Prostate gland (tissue), 2 donors: Measurements from ENCODE around the gene BUD23.

Experiments
- POLR2A ChIP-seq: fragments of 450-650 bp; IDR thresholded peaks from one replicate; pipeline ENCODE4 v1.6.1; 2016; ENCODE audit warnings: antibody characterized with exemption, mild to moderate bottlenecking
- POLR2AphosphoS5 ChIP-seq: sonication (generic); formaldehyde crosslinking; IDR thresholded peaks from one replicate; pipeline ENCODE4 v1.6.1; 2017; ENCODE audit warnings: antibody characterized with exemption
- TF ChIP-seq, protein P1 (sequence below), 4 experiments: fragments of 200-600 bp in 2 of 4; fragments of 450-650 bp in 2 of 4; sonication (generic) in 2 of 4; IDR thresholded peaks; 1 replicate in 3 of 4; 2 replicates in 1 of 4; pipeline ENCODE4 v1.5.1; 2016 to 2019; ENCODE audit warnings: antibody characterized with exemption in 4 of 4, mild to moderate bottlenecking in 2 of 4, moderate library complexity in 2 of 4

DNA sequence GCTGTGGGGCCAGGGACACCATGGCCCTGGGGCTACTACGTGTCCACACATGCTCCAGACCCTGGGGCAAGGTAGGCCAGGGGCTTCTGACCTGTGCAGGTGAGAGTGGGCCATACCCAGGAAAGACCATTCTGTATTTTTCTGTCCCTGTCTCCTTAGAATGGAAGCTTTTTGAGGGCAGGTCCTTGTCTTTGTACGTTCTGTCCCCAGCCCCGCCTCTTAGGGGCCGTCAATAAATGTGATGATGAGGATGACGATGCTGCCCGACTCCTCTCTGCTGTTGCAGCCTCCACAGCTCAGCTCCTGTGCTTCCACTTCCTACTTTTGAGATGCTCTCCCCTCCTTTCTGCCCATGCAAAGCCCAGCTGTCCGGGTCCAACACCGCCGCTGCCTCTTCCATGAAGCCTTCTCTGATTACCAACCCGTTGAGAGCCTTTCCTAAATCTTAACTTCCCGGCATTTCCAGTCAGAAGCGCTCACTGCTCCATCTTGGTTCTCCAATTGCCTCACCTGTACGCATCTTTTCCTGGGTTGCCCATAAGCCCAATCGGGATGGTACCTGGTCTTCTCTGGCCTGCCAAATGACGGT, 11.4 kb upstream of the BUD23 start:
- TF ChIP-seq, protein P1, sequence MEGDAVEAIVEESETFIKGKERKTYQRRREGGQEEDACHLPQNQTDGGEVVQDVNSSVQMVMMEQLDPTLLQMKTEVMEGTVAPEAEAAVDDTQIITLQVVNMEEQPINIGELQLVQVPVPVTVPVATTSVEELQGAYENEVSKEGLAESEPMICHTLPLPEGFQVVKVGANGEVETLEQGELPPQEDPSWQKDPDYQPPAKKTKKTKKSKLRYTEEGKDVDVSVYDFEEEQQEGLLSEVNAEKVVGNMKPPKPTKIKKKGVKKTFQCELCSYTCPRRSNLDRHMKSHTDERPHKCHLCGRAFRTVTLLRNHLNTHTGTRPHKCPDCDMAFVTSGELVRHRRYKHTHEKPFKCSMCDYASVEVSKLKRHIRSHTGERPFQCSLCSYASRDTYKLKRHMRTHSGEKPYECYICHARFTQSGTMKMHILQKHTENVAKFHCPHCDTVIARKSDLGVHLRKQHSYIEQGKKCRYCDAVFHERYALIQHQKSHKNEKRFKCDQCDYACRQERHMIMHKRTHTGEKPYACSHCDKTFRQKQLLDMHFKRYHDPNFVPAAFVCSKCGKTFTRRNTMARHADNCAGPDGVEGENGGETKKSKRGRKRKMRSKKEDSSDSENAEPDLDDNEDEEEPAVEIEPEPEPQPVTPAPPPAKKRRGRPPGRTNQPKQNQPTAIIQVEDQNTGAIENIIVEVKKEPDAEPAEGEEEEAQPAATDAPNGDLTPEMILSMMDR (IDR thresholded peaks at IDR 0.05) = no peak
- TF ChIP-seq POLR2AphosphoS5 (no peak), POLR2A (no peak)
